ENCODE data around the gene TOLLIP.
A peak's percentile ranks its signal among the peaks of the same experiment; 100 is the strongest.

The TOLLIP gene

GRCh38 chr11:1261241-1262071 is 48.0 kb downstream of the TOLLIP start (continued):
- TF ChIP-seq CREB5 (CRISPR knock-in tag; IDR thresholded peaks at IDR 0.05; ENCODE audit: low read depth) (no peak), PATZ1 (CRISPR knock-in tag; IDR thresholded peaks at IDR 0.05; ENCODE audit: borderline replicate concordance) (no peak), ESRRG (CRISPR knock-in tag; IDR thresholded peaks at IDR 0.05) (no peak), CSDC2 (CRISPR knock-in tag; IDR thresholded peaks at IDR 0.05) (no peak), TCF4 (CRISPR knock-in tag; IDR thresholded peaks at IDR 0.05; ENCODE audit: borderline replicate concordance) (no peak), BACH2 (CRISPR knock-in tag; IDR thresholded peaks at IDR 0.05; ENCODE audit: borderline replicate concordance) (no peak)

GRCh38 chr11:1260620-1261019 is 48.8 kb downstream of the TOLLIP start:
- ATAC-seq, result no peak
- TF ChIP-seq ZNF70 (CRISPR knock-in tag; IDR thresholded peaks at IDR 0.05) (no peak), CSRNP3 (CRISPR knock-in tag; IDR thresholded peaks at IDR 0.05) (no peak), POU6F1 (CRISPR knock-in tag; IDR thresholded peaks at IDR 0.05; ENCODE audit: borderline replicate concordance, low read depth) (no peak), RARB (CRISPR knock-in tag; IDR thresholded peaks at IDR 0.05) (no peak), ESRRG (CRISPR knock-in tag; IDR thresholded peaks at IDR 0.05) (no peak)

- peak; percentile 33 for ATAC-seq
- TF ChIP-seq TOX (CRISPR knock-in tag; IDR thresholded peaks at IDR 0.05; ENCODE audit: borderline replicate concordance) (no peak), ZNF565 (CRISPR knock-in tag; conservative IDR thresholded peaks at IDR 0.05; ENCODE audit: low read depth) (no peak), CREB5 (CRISPR knock-in tag; IDR thresholded peaks at IDR 0.05; ENCODE audit: low read depth) (no peak), PPARA (CRISPR knock-in tag; IDR thresholded peaks at IDR 0.05; ENCODE audit: borderline replicate concordance) (no peak), GLIS3 (CRISPR knock-in tag; IDR thresholded peaks at IDR 0.05) (no peak), ZNF8 (CRISPR knock-in tag; IDR thresholded peaks at IDR 0.05) (no peak), TCF4 (CRISPR knock-in tag; IDR thresholded peaks at IDR 0.05; ENCODE audit: borderline replicate concordance) (no peak), RARB (CRISPR knock-in tag; IDR thresholded peaks at IDR 0.05) (no peak), CSDC2 (CRISPR knock-in tag; IDR thresholded peaks at IDR 0.05) (no peak)
Observed at GRCh38 chr11:1260023-1260501, 49.4 kb downstream of the TOLLIP start.

- ATAC-seq, result no peak
- TF ChIP-seq CSRNP3 (CRISPR knock-in tag; IDR thresholded peaks at IDR 0.05) (no peak), CSDC2 (CRISPR knock-in tag; IDR thresholded peaks at IDR 0.05) (no peak), ARNTL (CRISPR knock-in tag; IDR thresholded peaks at IDR 0.05; ENCODE audit: borderline replicate concordance, low read depth) (no peak), TOX (CRISPR knock-in tag; IDR thresholded peaks at IDR 0.05; ENCODE audit: borderline replicate concordance) (no peak), CREB5 (CRISPR knock-in tag; IDR thresholded peaks at IDR 0.05; ENCODE audit: low read depth) (no peak), ISL1 (CRISPR knock-in tag; IDR thresholded peaks at IDR 0.05) (no peak), ZC3H10 (CRISPR knock-in tag; IDR thresholded peaks at IDR 0.05) (no peak), POU6F1 (CRISPR knock-in tag; IDR thresholded peaks at IDR 0.05; ENCODE audit: borderline replicate concordance, low read depth) (no peak), ZNF70 (CRISPR knock-in tag; IDR thresholded peaks at IDR 0.05) (no peak), GLIS3 (CRISPR knock-in tag; IDR thresholded peaks at IDR 0.05) (no peak), TCF4 (CRISPR knock-in tag; IDR thresholded peaks at IDR 0.05; ENCODE audit: borderline replicate concordance) (no peak), PATZ1 (CRISPR knock-in tag; IDR thresholded peaks at IDR 0.05; ENCODE audit: borderline replicate concordance) (no peak)
Observed at GRCh38 chr11:1259561-1259960, 49.9 kb downstream of the TOLLIP start.
